ENCODE data around the gene UNC13C. TPM values are rescaled to one million over a fixed set of nuclear protein-coding genes. Genes with fewer than 3 reads are reported as not detected.

The UNC13C gene
- total and polyA plus RNA-seq, 5 donors from 2014 or later, result not detected

DNA sequence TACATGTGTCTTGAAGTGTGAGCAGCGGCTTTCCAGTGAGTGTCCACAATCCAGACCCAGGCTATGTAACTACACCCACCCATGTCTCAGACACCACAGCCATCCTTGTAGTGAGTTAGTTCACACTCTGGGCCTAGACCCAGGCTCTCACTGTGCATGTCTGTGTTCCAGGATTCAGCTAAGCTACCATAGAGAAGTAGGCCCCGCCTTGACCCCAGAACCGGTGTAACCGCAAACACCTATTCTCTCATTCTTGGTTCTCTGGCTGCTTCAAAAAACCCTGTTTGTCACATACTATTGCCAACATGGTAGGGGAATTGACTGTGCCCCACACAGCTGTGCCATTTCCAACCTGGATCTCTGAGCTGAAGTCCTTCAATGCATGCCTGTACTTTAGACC lies 657.9 kb downstream of the UNC13C start:
- DNase-seq, result no peak
- H3K4me1 ChIP-seq (ENCODE audit: control insufficient read depth, insufficient read depth, low read length, poor library complexity, severe bottlenecking), result no peaks in the 10 kb centered on the region
- Mint-ChIP-seq H3K9me3 (peaks cover 0 to 13% (median 4%) of the 10 kb centered on the region in 7 donors), H3K4me3 (no peak overlapping the region), H3K4me1 (no peaks in the 10 kb centered on the region), H3K27ac (no peak overlapping the region), H3K27me3 (no peaks in the 10 kb centered on the region), H3K36me3 (no peaks in the 10 kb centered on the region)
- ATAC-seq (ENCODE audit: low read depth in 2 of 2), result no peak
- peaks cover 0 to 2% of the 10 kb centered on the region in 2 experiments for H3K9me3 ChIP-seq (ENCODE audit: control insufficient read depth in 2 of 2, low read length in 2 of 2)
- H3K27ac ChIP-seq (ENCODE audit: insufficient read depth, low read length, poor library complexity, severe bottlenecking), result no peak overlapping the region
- H3K27me3 ChIP-seq (ENCODE audit: control insufficient read depth, insufficient read depth, low read length), result no peaks in the 10 kb centered on the region
- no peak overlapping the region for H3K4me3 ChIP-seq (ENCODE audit: low read depth, low read length)
- no peaks in the 10 kb centered on the region for H3K36me3 ChIP-seq (ENCODE audit: control insufficient read depth, insufficient read depth, low read length)

DNA sequence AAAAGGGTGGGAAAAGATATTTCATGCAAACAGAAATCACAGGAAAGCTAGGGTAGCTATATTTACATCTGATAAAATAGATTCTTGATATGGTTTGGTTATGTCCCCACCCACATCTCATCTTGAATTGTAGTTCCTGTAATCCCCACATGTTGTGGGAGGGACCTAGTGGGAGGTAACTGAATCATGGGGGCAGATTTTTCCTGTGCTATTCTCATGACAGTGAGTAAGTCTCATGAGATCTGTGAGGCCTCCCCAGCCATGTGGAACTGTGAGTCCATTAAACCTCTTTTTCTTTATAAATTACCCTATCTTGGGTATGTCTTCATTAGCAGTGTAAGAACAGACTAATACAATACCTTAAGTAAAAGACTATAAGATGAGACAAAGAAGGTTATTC lies 660.4 kb downstream of the UNC13C start:
- ATAC-seq (ENCODE audit: low read depth in 2 of 2), result no peak
- no peaks in the 10 kb centered on the region for H3K4me1 Mint-ChIP-seq
- H3K36me3 ChIP-seq (ENCODE audit: control insufficient read depth, insufficient read depth, low read length), result no peaks in the 10 kb centered on the region
- no peaks in the 10 kb centered on the region for H3K27me3 Mint-ChIP-seq
- H3K4me1 ChIP-seq (ENCODE audit: control insufficient read depth, insufficient read depth, low read length, poor library complexity, severe bottlenecking), result no peaks in the 10 kb centered on the region
- no peaks in the 10 kb centered on the region for H3K27me3 ChIP-seq (ENCODE audit: control insufficient read depth, insufficient read depth, low read length)
- H3K9me3 ChIP-seq (ENCODE audit: control insufficient read depth in 2 of 2, low read length in 2 of 2), result peaks cover 0 to 2% of the 10 kb centered on the region in 2 experiments
- H3K36me3 Mint-ChIP-seq, result no peaks in the 10 kb centered on the region
- H3K27ac ChIP-seq (ENCODE audit: insufficient read depth, low read length, poor library complexity, severe bottlenecking), result no peak overlapping the region
- H3K9me3 Mint-ChIP-seq, result peaks cover 0 to 13% (median 4%) of the 10 kb centered on the region in 7 donors
- no peak overlapping the region for H3K27ac Mint-ChIP-seq
- no peak for DNase-seq
- H3K4me3 ChIP-seq (ENCODE audit: low read depth, low read length), result no peak overlapping the region
- no peak overlapping the region for H3K4me3 Mint-ChIP-seq

DNA sequence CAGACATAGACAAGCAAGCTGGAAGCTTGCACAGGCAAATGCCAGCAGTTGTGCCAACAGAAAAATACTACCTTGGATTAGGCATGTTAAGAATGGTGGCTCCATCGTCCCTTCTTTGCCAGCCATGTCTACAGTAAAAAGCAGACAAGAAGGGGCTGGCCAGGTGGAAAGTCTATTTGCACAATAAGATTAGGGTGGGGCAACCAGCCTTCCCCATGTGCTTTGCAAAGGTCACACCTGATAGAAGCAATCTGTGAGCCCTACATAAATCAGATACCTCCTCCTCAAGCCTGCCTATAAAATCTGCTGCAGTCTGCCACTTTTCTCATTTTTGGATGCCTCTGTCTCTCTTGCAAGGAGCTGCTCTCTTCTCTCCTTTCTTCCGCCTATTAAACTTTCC lies 662.6 kb downstream of the UNC13C start:
- DNase-seq (no peak), ATAC-seq (ENCODE audit: low read depth in 2 of 2) (no peak)
- Histone ChIP-seq H3K4me3 (ENCODE audit: low read depth, low read length) (no peak overlapping the region), H3K27me3 (ENCODE audit: control insufficient read depth, insufficient read depth, low read length) (no peaks in the 10 kb centered on the region), H3K27ac (ENCODE audit: insufficient read depth, low read length, poor library complexity, severe bottlenecking) (no peak overlapping the region), H3K4me1 (ENCODE audit: control insufficient read depth, insufficient read depth, low read length, poor library complexity, severe bottlenecking) (no peaks in the 10 kb centered on the region), H3K36me3 (ENCODE audit: control insufficient read depth, insufficient read depth, low read length) (no peaks in the 10 kb centered on the region), H3K9me3 (ENCODE audit: control insufficient read depth in 2 of 2, low read length in 2 of 2) (peaks cover 0 to 2% of the 10 kb centered on the region in 2 experiments)
- Mint-ChIP-seq H3K9me3 (peaks cover 0 to 13% (median 6%) of the 10 kb centered on the region in 7 donors), H3K27ac (no peak overlapping the region), H3K4me3 (no peak overlapping the region), H3K4me1 (no peaks in the 10 kb centered on the region), H3K27me3 (no peaks in the 10 kb centered on the region), H3K36me3 (no peaks in the 10 kb centered on the region)

DNA sequence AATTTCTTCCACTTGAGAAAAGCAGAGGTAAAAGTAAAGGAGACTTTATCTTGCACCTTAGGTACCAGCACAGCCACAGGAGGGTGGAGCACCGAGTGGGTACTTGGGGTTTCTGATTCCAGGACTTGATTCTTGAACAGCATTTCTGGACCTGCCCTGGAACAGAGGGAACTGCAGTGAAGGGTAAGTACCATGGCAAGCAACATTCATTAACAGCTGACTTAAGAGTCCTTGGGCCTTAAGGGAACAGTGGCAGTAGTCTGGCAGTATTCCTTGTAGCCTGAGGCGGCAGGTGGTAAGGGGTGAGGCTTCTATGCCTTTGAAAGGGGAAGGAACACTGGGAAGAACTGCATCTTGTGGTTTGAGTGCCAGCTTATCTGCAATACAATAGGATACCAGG lies 666.6 kb downstream of the UNC13C start:
- Histone ChIP-seq H3K4me1 (ENCODE audit: control insufficient read depth, insufficient read depth, low read length, poor library complexity, severe bottlenecking) (no peaks in the 10 kb centered on the region), H3K4me3 (ENCODE audit: low read depth, low read length) (no peak overlapping the region)
- H3K27ac Mint-ChIP-seq, result no peak overlapping the region

DNA sequence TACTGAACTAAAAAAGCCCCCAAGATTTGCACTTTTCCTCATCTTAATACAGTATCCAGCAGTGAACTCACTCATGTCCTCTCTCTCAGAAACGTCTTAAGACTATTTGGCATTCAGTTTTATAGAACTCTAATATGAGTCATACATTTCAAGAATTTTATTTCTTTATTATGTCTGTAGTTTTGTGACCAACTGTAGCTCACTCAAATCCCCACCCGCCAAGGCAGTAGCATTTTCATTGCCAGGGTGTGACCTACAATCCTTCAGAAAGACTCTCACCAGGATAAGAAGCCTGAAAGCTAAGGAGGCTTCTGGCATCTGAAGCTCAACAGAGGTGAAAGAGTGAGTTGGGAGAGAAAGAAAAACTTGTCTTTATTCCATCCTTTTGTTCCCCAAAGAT lies 681.4 kb downstream of the UNC13C start:
- Histone ChIP-seq H3K4me3 (ENCODE audit: low read depth, low read length) (no peak overlapping the region), H3K27me3 (ENCODE audit: control insufficient read depth, insufficient read depth, low read length) (no peaks in the 10 kb centered on the region), H3K27ac (ENCODE audit: insufficient read depth, low read length, poor library complexity, severe bottlenecking) (no peak overlapping the region), H3K9me3 (ENCODE audit: control insufficient read depth in 2 of 2, low read length in 2 of 2) (no peaks in the 10 kb centered on the region), H3K36me3 (ENCODE audit: control insufficient read depth, insufficient read depth, low read length) (no peaks in the 10 kb centered on the region), H3K4me1 (ENCODE audit: control insufficient read depth, insufficient read depth, low read length, poor library complexity, severe bottlenecking) (no peaks in the 10 kb centered on the region)
- Mint-ChIP-seq H3K27me3 (no peaks in the 10 kb centered on the region), H3K27ac (no peak overlapping the region), H3K4me3 (no peak overlapping the region), H3K9me3 (peaks cover 0 to 7% (median 0%) of the 10 kb centered on the region in 7 donors), H3K4me1 (no peaks in the 10 kb centered on the region), H3K36me3 (no peaks in the 10 kb centered on the region)
- ATAC-seq (ENCODE audit: low read depth in 2 of 2) (no peak), DNase-seq (no peak)

More for the DNA sequence above, 666.6 kb downstream of the UNC13C start:
- H3K27ac ChIP-seq (ENCODE audit: insufficient read depth, low read length, poor library complexity, severe bottlenecking), result no peak overlapping the region
- Mint-ChIP-seq H3K27me3 (no peaks in the 10 kb centered on the region), H3K9me3 (peaks cover 0 to 11% (median 8%) of the 10 kb centered on the region in 7 donors), H3K36me3 (no peaks in the 10 kb centered on the region), H3K4me3 (no peak overlapping the region), H3K4me1 (no peaks in the 10 kb centered on the region)
- H3K27me3 ChIP-seq (ENCODE audit: control insufficient read depth, insufficient read depth, low read length), result no peaks in the 10 kb centered on the region
- H3K9me3 ChIP-seq (ENCODE audit: control insufficient read depth in 2 of 2, low read length in 2 of 2), result peaks cover 0 to 4% of the 10 kb centered on the region in 2 experiments
- H3K36me3 ChIP-seq (ENCODE audit: control insufficient read depth, insufficient read depth, low read length), result no peaks in the 10 kb centered on the region
- no peak for ATAC-seq (ENCODE audit: low read depth in 2 of 2)
- no peak for DNase-seq

DNA sequence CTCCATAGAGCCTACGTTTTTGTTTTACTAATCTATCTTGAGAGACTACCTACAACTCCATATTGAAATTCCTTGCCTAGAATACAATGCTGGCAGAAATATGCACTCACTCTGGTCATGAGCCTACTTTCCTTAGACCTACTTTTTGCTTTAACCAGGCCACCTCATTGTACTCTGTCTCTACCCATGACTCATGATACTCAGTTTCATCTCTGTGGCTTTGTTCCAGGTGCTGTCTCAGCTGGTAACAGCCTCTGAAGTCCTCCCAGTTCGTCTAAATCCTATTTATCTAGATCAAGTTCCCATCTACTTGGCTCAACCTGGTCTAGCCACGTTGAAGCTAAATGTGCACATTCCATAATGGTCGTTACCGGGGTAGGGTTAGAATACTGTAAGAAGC lies 682.1 kb downstream of the UNC13C start:
- no peak overlapping the region for H3K4me3 ChIP-seq (ENCODE audit: low read depth, low read length)
- no peaks in the 10 kb centered on the region for H3K4me1 ChIP-seq (ENCODE audit: control insufficient read depth, insufficient read depth, low read length, poor library complexity, severe bottlenecking)
- H3K36me3 Mint-ChIP-seq, result no peaks in the 10 kb centered on the region
- H3K27ac Mint-ChIP-seq, result no peak overlapping the region
- H3K4me3 Mint-ChIP-seq, result no peak overlapping the region
- no peaks in the 10 kb centered on the region for H3K27me3 ChIP-seq (ENCODE audit: control insufficient read depth, insufficient read depth, low read length)
- ATAC-seq (ENCODE audit: low read depth in 2 of 2), result no peak
- no peak overlapping the region for H3K27ac ChIP-seq (ENCODE audit: insufficient read depth, low read length, poor library complexity, severe bottlenecking)
- DNase-seq, result no peak
- no peaks in the 10 kb centered on the region for H3K9me3 ChIP-seq (ENCODE audit: control insufficient read depth in 2 of 2, low read length in 2 of 2)
- peaks cover 0 to 7% (median 0%) of the 10 kb centered on the region in 7 donors for H3K9me3 Mint-ChIP-seq
- H3K27me3 Mint-ChIP-seq, result no peaks in the 10 kb centered on the region
- H3K36me3 ChIP-seq (ENCODE audit: control insufficient read depth, insufficient read depth, low read length), result no peaks in the 10 kb centered on the region
- no peaks in the 10 kb centered on the region for H3K4me1 Mint-ChIP-seq

DNA sequence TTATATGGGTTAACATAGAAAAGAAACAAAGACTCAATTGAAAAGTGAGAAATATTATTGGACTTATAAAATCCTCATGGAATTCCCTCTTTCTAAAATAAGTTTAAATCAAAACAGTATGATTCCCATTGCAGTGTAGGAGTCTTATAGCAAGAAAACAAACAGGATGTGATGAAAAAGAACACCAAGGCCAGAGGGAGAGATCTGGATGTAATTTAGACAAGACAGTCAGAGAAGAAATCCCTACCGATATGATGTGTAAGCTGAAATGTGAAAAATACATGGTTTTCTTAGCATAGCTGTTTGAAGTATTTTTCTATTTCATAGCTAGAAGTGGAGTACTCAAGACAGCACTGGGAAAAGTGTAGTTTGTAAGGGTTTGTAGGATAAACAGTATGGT lies 697.0 kb downstream of the UNC13C start:
- H3K4me1 ChIP-seq (ENCODE audit: control insufficient read depth, insufficient read depth, low read length, poor library complexity, severe bottlenecking), result no peaks in the 10 kb centered on the region
- H3K27me3 ChIP-seq (ENCODE audit: control insufficient read depth, insufficient read depth, low read length), result no peaks in the 10 kb centered on the region
- no peak overlapping the region for H3K4me3 ChIP-seq (ENCODE audit: low read depth, low read length)
- Mint-ChIP-seq H3K27ac (no peak overlapping the region), H3K4me3 (no peak overlapping the region), H3K9me3 (peaks cover 0 to 24% (median 9%) of the 10 kb centered on the region in 7 donors), H3K4me1 (no peaks in the 10 kb centered on the region), H3K36me3 (no peaks in the 10 kb centered on the region), H3K27me3 (no peaks in the 10 kb centered on the region)
- H3K27ac ChIP-seq (ENCODE audit: insufficient read depth, low read length, poor library complexity, severe bottlenecking), result no peak overlapping the region
- ATAC-seq (ENCODE audit: low read depth in 2 of 2) (no peak), DNase-seq (no peak)
- H3K9me3 ChIP-seq (ENCODE audit: control insufficient read depth in 2 of 2, low read length in 2 of 2), result peaks cover 0 to 5% of the 10 kb centered on the region in 2 experiments
- H3K36me3 ChIP-seq (ENCODE audit: control insufficient read depth, insufficient read depth, low read length), result no peaks in the 10 kb centered on the region

DNA sequence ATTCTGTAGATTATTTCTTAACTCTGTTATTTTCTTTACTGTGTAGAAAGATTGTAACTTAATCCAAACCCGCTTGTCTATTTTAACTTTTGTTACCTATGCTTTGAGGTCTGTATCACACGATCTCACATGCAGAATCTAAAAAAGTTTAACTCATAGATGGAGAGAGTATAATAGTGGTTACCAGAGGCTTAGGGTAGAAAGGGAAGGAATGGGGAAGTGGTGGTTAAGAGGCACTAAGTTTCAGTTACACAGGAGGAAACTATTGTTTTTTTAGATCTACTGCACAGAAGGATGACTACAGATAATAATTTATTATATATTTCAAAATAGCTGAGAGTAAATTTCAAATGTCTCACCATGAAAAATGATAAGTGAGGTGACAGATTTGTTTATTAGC lies 703.3 kb downstream of the UNC13C start:
- peaks cover 0 to 2% (median 0%) of the 10 kb centered on the region in 7 donors for H3K9me3 Mint-ChIP-seq
- no peaks in the 10 kb centered on the region for H3K36me3 ChIP-seq (ENCODE audit: control insufficient read depth, insufficient read depth, low read length)

More for the DNA sequence above, 703.3 kb downstream of the UNC13C start:
- Mint-ChIP-seq H3K4me3 (no peak overlapping the region), H3K36me3 (no peaks in the 10 kb centered on the region), H3K27me3 (no peaks in the 10 kb centered on the region), H3K4me1 (no peaks in the 10 kb centered on the region), H3K27ac (no peak overlapping the region)
- Histone ChIP-seq H3K4me3 (ENCODE audit: low read depth, low read length) (no peak overlapping the region), H3K9me3 (ENCODE audit: control insufficient read depth in 2 of 2, low read length in 2 of 2) (no peaks in the 10 kb centered on the region), H3K27ac (ENCODE audit: insufficient read depth, low read length, poor library complexity, severe bottlenecking) (no peak overlapping the region), H3K27me3 (ENCODE audit: control insufficient read depth, insufficient read depth, low read length) (no peaks in the 10 kb centered on the region), H3K4me1 (ENCODE audit: control insufficient read depth, insufficient read depth, low read length, poor library complexity, severe bottlenecking) (no peaks in the 10 kb centered on the region)
- no peak for DNase-seq
- ATAC-seq (ENCODE audit: low read depth in 2 of 2), result no peak

Measured in CD4-positive, CD25-positive, alpha-beta regulatory T cell (primary cell).